Activated CD8-positive, alpha-beta memory T cell treated with anti-CD3 and anti-CD28 coated beads, Interleukin-2, amount 50 U/mL, for 1 hour (primary cell): Measurements from ENCODE around the gene TSHZ2.

Source experiments
- DNase-seq: peaks from one replicate; pipeline ENCODE4 v3.0.0-alpha.2; 2020; ENCODE audit errors: extremely low read depth

The TSHZ2 gene

DNA sequence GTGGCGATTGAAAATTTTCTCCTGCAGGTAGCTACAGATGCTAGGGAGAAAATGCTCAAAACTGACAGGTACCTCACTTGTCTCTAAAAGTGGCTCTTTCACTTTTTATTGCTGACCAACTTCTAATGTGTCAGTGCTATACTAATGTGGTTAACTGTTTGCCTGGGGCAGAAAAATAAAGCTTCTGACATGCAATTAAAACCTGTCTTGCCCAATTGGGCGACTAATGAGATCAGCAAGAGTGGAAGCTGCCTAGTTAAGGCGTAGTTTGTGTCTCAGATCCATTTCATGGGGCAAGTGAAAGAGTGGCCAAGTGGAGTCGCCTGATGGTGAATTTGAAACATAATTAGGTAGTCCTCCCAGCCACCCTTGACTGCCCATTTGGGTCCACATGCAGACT, 193.3 kb downstream of the TSHZ2 start:
- DNase-seq = no peak

DNA sequence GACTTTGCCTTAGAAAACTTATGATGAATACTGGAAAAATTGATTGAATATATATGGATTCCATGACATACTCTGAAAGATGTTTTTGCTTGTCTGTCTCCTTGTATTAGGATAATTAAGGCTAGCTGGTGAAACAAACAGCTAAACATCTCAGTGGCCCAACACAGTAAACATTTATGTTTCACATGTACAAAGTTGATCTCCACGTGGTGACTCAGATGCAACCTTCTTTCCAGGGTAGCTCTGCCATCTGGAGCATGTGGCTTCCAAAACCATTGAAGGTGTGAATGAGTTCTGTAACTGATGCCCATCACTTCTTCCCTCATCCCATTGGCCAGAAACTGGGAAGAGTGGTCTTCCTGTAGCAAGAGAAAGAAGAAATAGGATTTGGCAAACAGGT, 196.3 kb downstream of the TSHZ2 start:
- DNase-seq = no peak

DNA sequence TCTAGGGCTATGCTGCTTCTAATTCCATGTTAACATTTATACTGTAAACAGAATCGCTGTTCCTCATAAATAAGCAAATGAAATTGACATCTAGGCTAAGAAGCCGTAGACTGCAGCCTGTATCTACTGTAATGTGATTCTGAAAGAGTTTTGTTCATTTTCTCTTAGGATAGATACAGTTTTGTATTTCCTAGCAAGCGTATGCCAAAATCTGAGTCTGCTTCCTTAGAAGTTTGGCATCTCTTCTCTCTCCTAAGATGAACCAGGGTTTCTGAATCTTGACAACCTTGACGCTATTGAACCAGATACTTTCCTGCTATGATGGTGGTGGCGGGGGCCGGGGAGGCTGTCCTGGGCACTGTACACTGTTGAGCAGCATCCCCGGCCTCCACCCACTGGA, 198.0 kb downstream of the TSHZ2 start:
- DNase-seq = no peak

DNA sequence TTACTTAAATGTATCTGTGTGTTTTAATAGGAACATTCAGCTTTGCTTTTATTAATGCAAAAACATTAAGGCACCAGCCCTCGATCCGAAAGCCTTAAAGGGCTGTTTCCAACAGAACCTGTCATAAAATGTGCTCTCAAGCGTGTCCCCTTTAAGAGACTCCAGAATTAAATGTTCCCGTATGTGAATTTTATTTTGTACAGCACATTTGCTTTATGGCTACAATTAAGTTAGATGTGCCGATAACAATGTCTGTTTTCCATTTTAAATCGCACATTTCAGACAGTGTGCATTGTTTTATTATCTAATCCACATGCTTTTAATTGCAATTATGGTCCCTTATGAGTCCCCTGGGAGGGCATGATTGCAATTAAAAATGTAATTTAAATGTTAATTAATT, 198.9 kb downstream of the TSHZ2 start:
- DNase-seq = no peak

DNA sequence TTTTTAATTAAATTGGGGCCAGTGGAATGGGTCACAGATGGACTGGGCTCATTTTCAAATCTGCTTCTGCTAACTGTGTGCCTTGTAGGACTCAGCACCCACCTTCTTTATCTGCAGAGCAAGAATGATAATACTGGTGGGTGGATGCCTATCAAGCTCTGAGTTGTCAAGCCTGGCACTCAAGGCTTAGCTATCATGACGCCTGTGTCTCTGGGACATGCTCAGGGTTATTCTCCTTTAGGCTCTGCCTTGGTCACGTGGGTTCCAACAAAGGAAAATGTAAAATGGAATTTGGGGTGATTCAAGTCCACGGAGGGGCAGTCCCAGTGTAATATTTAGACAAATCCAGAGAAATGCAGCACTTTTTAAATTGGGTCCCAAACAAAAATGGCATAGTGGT, 202.3 kb downstream of the TSHZ2 start:
- no peak for DNase-seq

DNA sequence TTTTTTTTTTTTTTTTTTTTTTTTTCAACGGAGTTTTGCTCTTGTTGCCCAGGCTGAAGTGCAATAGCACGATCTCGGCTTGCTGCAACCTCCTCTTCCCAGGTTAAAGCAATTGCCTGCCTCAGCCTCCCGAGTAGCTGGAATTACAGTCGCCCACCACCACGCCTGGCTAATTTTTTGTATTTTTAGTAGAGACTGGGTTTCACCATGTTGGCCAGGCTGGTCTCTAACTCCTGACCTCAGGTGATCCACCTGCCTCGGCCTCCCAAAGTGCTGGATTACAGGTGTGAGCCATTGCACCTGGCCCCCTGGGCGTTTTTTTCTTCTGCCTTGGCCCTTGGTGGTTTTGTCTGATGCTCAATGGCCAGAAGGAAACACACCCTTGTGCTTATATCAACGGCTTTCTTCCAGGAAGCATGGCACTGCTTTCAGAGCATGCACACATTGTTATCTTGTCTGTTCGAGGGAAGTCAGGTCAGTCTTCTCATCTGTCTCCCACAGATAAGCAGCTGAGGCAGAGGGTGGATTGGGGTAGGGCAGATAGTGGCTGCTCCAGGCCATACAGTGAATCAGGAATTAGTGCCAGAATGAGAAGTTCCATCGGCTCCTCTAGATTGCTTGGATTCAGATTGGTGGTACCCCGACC, 203.1 kb downstream of the TSHZ2 start:
- no peak for DNase-seq

DNA sequence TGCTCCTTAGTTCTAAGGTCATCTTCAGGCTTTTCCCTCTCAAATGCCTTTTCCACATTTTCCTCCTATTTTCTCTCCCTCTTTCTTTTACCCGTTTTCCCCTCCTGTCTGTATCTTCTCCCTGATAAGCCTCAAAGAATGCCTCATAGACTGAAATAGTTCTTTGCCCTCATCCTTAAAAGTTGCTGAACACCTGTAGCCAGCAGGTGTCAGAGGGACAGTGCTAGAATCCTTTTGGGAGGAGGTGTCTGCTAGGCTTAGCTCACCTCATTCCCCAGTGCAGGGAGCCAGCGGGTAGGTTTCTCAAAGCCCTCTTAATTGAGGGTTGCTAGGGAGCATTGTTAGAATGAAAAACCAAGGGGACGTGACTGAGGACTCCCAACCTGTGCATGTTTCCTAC, 204.0 kb downstream of the TSHZ2 start:
- no peak for DNase-seq

DNA sequence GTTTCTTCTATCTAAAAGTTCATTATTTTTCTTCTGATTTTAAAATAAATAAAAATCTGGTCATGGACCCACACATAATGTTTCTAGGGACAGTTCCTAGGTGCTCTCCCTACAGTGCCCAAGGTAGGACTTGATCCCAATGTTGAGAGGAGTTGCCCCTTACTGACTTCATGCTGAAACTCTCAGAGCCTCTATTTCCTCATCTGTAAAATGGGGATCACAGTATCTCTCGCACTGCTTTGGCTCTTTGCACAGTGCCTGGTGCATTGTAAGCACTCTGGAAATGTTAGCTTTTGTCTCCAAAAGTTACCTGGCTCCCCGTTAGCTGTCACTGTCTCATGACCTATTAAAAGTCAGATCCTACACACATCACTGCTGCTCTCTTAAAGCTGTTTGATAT, 205.5 kb downstream of the TSHZ2 start:
- DNase-seq = no peak

DNA sequence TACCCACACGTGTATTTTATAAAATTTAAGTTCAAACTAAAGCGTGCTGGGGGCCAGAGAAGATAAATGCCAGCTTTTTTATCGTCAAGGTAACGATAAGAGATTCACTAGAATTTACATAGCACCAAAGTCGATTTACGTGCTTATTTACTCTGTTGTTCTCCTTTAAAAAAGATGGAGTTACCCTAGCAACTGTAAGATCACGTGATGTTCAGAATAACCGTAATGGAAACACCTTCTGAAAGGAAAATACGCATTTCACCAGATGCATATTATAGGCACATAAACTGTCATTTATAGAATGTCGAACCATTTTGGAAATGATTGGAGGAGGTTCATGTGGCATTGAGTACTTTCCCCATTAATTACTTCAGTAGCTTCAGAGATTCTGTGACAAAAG, 207.6 kb downstream of the TSHZ2 start:
- DNase-seq = no peak

DNA sequence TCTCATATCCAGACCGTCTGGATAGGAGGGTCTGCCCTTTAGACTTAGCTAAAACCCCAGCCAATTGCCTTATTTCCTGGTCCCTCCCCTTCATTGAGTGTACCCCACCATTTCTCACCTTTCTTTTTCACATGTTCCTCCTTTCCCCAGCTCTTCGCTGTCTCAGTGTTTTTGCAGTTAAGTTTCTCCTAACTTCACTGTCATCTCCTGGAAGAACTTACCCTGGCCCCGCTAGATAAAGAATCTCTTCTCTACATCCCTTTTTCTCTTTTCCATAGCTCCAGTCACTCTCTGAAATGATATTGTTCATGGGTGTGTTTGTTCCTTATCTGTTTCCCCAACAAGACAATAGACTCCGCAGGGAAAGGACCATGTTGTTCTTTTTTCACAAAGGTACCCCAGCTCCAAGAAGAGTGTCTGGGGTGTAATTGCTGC, 208.8 kb downstream of the TSHZ2 start:
- DNase-seq = no peak

DNA sequence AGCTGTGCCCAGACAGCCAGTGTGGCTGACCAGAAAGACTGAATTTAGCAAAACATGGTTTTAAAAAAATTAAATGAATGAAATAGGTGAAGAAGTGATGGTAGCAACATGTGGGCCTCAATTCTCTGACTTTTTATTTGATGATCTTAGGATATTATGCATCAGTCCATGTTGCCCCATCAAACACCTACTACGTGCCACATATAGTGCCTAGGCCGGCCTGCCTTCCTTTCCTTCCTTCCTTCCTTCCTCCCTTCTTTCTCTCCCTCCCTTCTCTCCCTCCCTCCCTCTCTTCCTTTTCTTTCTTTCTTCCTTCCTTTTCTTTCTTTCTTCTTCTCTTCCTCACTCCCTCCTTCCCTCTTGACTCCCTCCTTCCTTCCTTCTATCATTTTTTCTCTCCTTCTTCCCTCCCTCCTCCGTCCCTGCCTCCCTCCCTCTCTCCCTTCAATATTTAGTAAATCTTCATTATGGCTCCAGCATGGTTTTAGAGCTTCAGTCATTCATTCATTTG, 209.8 kb downstream of the TSHZ2 start:
- DNase-seq = no peak

DNA sequence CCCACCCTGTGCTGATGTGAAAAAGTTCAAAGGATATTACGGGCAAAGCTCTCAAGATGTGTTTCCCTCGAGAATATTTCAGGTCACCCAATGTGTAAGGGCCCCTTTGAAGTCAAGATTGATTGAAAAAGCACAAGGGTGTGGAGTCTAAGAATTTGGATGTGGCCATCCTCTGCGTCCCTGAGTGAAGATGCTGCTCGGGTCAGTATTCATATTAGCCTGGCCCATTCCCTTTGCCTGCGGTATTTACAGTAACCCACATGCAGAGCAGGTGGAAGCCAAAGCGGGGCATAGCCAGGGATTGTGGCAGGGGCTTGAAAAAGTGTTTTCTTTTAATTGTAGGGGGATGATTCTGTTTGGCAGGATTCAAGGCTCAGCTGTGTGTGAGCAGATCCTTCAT, 211.0 kb downstream of the TSHZ2 start:
- no peak for DNase-seq

DNA sequence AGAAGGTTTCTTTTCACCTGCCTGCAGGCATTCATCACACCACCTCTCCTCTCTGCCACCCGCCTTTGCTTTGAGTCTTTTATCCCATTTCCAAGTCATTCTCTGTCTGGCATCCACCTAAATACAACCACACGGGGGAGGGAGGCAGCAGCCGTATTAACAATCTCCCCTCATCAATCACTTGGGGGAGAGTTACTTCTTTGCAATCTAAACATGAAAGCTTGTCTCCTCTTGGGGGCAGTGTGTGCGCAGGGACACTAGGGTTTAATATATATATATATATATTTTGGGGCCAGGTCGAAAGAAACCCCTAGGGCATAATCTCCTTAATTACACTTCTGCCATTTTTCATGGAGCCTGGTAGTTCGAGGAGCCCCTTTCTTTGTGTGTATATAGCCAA, 214.5 kb downstream of the TSHZ2 start:
- no peak for DNase-seq

DNA sequence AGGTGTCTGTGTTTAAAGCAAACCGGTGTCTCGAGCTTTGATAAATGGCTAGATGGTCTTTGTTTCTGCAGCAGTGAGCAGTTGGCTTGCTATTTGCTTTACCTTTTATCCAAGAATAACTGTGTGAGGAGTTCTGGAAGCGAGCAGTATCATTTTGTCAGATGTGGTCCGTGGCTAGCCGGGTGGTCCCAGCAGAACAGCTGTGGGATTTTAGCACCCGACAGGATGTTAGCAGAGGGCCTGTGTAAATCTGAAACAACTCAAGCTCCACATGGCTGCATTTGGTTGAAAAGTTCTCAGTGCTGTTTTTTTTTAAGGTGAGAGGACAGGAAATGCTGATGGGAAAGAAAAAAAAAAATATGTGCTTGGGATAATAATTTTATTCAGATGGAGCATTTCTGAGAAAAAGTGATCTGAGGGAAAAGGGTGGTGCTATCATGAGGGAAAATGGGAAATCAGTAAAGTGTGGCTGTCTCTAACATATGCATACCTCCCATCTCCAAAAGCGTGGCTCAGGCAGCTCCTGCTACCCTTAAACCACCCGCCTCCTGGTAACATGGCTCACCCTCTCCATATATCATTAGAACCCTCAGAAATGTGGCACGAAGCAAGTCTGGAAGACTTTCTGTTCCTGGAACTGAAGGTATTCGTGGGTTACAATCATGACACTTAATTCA, 215.4 kb downstream of the TSHZ2 start:
- DNase-seq = no peak

DNA sequence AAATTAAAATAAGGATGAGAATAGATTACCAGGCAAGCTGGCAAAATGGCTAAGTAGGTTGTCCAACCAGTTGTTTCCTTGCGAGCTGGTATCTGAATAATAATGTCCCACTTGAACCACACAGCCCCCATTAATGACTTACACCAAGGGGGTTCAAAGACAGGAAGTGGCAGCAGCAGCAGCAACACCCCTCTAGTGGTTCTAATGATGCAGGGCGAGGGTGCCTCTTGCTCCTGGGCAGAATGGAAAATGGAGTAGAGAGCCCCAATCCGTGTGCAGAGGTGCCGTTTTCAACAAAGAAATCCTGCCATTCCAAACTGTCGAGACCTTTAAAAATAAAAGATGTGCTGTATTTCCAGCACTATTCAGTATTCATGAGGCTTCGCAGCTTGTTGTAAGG, 218.1 kb downstream of the TSHZ2 start:
- no peak for DNase-seq

DNA sequence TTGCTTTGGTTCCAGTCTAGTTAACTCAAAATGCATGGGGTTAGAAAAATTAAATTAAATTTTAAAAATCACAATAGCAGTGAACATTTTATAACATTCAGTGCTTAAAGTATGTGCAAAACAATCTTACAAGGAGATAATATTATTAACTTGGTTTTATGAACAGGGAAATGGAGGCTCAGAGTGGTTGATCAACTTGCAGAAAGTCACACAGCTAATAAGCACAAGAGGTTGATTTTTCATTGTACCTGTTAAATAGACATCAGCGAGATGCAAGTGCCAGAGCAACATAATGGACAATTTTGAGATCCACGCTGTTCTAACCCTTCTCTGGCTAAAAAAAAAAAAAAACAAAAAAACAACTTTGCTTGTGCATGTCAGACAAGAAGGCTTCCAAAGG, 219.8 kb downstream of the TSHZ2 start:
- no peak for DNase-seq

DNA sequence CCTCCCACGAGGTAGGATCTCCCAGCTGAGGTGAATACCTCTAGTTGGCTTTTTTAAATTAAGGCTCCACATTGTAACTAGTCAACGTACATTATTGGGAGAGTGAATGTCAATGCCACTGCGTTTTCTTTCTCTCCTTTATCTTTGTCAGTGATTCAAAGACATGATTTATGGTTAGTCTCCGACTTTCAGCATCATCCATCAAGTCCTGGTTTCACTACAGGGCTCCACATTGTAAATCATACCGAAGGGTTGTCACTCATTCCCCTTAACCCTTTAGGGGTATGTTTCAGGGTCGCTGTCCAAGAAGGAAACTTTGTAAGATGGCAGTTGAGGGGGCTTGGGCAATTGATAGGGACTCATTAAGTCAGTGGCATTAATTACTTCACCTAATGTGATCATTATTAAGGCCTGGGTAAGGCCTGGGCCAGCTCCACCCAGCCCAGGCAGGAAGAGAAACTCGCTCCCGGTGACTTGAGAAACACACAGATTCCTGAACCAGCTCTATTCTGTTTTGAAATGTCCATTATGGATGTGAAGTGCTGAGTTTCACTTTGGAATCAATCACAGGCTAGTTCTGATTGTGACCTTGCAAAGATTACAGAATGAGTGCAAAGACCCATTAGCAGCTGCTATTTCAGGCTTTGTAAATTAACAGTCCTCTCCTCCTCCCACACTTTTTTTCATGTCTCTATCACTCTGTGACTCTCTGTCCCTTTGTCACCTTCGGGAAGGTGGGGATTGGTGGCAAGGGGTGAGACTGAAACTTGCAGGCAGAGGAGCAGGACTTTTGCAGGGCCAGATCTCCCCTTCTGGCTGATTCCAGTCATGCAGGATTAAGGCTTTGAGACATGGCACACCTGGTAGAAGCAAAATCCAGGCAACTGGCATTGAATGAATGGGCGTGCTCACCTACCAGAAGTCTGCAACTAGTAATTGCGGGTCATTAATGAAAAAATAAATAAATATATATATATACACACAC, 222.4 kb downstream of the TSHZ2 start:
- no peak for DNase-seq

DNA sequence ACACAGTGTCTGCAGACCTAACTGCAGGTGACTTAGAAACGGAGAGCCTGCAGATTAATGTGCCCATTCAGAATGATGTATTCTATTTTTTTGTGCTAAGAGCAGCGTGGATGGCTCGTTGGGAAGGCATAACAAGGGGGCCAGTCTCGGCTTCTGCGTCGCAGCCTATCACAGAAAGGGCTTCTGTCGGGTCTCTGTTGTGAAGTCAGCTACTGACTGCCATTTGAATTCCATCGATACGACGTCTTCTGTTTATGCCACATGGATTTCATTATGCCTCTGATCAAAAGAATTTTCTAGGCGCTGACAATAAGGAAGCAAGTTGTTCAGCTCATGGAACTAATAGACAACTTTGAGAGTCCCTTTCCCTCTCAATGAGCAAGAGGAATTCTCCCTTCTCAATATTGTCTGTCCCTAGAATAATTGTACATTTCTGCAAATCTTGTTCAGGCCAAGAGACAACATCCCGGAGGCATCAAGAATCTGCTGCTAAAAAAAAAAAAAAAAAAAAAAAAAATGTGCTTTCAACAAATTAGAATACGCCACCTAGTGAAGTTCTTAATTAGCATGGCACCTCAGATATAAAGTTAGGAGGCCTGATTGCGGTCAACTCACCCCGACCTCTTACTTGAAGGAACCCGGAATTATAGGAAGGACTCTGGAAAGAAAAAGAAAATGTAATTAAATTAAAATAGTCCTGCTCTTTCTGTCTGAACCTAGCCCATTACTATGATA, 223.9 kb downstream of the TSHZ2 start:
- no peak for DNase-seq

DNA sequence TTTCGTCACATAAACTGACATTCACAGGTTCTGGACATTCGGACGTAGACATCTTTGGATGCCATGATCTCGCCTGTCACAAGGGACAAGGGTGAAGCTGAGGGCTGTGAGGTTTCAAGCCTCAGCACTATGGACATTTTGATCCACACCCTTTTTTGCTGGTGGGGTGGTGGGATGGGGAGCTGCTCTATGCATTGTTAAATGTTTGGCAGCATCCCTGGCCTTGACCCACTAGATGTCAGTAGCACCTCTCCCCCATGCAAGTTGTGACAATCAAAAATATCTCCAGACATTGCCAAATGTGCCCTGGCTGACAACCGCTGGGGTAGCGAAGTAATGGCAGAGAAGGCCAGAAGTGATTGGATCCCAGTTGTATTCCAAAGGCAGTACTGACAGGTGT, 229.4 kb downstream of the TSHZ2 start:
- DNase-seq = no peak

DNA sequence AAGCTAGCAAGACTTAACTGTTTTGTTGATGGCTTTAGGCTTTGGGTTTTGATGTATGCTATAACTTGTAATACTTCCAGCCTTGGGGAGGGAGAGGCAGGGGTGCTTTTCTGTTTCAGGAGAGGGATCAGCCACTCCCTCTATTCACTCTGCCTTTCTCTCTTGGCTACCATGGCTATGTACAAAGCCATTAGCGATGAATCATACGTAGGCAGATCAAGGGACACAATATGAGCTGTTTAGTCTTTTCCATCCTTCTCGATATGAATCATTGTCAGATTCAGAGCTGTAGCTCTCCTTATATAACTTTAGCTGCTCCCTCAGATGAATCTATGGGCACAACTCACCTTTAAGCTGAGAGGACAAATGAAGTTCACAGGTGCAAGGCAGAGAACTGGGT, 230.6 kb downstream of the TSHZ2 start:
- DNase-seq = no peak

DNA sequence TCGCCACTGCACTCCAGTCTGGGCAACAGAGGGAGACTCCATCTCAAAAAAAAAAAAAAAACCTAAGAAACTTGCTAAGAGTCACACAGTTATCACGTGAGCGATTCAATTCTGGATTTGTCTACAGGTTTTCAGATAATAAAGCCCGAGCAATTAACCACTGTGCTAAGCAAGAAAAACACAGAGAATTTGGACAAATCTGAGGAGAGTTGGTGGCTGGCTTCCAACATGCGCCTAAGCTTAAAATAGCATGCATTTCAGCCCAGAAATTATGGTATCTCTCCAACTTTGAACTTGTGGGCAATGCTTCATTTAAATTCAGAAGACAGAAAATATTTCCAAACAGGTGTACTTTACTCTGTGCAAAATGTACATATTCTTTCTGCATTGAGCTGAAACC, 232.9 kb downstream of the TSHZ2 start:
- no peak for DNase-seq
